Hematopoietic multipotent progenitor cell treated with erythropoietin and hydrocortisone succinate and interleukin-3 and kit ligand, for 6 days (in vitro differentiated cells): ENCODE results near the gene ARHGAP10.

Source experiments
- DNase-seq: peaks from one replicate; pipeline ENCODE4 v3.0.0-alpha.2; 2015

Gene ARHGAP10

DNA sequence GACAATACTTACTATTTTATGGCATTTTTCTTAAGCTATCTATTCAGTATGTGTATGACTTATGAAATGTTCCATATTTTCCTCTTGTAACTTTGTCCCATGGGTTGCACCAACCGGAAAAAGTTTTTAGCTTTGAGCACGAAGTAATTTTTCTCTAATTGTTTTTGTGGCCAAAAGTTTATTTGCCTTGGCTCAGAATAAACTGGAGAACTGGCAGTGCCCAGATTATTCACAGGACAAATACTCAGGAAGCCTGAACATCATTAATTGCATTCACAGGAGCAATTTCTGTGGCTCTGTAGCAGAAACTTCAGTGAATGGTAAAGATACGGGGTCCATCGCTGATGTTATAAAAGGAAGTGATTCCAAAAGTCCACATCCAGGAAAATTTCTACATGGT, 184.5 kb downstream of the ARHGAP10 start:
- DNase-seq: no peak

DNA sequence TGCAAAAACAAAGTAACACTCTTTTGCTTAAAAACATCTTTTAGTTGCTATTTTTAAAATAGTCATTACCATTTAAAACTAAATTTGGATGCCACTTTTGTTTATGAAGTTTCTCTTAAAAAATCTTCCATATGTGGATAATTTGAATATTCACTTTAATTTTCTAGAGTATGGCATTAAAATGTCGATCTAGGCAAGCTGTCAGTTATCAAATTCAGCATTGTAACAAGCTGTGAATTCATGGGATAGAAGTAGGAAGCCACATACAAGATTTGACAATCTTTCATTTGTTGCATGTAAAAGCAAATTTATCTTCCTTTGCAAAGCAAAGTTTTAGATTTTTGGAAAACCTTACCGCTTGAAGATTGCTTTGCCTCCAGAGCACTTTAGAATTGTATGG, 191.5 kb downstream of the ARHGAP10 start:
- no peak for DNase-seq

DNA sequence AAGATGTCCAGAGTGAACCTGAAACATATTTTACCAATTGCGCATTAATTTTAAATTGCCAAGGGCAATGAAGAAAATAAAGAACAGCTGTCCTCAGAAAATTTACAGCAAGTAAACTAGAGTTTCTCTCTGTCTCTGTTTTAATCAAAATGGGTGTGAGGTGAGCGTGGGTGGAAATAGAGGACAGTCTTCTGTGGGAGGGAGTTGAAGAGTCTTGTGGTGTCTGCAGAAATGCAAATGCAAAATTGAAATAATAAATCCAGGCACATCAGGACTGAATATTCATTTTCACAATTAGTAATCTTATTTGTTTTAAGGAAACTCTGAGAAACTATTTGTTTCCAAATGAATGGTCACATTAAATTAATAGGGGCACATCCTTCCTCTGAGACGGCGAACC, 192.0 kb downstream of the ARHGAP10 start:
- no peak for DNase-seq

DNA sequence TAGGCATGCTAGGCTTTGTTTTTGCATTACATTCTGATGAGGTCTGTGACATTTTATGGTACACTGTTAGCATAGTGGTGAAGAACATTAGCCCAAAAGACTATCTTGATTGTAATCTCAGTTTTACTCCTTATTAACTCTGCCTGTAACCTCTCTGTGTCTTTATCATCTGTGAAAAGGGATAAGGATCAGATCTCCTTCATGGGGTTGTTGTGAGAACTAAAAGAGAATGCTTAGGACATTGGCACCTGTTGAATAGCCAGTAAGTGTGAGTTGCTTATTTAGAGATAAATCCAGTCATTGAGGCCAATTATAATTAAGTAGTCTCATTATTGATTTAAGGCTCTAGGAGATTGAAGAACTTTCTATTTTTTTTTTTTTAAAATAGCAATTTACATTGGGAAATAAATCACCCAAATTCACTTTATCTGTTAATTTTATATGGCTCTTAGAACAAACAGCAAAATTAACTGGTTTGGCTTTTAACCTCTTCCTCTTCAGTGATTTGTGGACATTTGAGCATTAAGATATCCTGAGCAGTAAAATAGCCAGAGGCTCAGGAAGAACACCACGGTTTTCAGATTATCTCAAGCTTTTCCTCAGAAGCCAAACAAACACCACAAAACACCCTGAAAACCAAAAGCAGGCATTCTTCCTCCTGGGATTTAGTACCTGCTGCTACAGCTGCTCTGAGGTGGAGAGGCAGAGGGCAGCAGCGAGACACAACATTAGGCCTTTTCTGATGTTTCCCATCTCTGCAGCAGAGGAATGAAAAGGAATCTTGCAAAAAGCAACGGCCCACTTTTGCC, 192.9 kb downstream of the ARHGAP10 start:
- DNase-seq: peak; percentile 11

DNA sequence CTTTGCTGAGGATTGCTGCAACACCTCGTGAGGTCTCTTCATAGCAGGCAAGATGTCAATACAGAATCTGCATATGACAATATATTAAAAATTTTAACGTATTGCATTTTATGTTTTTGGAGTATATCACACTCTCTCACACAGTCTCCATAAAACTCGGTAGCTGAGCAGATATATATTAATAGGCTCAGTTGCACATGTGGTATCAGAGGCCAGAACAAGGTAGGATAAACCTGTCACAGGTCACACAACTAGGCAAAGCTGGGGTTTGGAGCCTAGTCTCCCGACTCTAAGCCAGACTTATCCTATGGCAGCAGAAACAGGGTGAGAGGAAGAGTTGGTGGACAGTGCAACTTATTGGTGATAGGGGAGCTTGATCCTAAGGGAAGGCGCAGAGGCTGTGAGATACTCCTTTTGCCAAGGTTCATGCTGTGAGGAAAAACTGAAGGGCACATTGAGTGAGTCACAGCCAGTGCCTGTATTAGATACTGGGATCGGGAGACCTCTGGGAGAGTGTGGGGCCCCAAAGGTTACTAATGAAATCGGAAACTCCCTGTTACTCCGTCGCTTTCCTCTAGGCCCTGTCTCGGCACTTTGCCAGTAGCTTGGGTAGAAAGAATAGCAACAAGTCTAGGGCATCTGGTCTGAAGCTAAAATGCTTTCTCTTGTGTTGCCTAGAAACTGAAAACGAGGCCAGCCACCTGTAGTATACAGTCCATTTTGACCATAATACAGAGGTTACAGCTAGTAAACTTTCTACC, 195.7 kb downstream of the ARHGAP10 start:
- no peak for DNase-seq

DNA sequence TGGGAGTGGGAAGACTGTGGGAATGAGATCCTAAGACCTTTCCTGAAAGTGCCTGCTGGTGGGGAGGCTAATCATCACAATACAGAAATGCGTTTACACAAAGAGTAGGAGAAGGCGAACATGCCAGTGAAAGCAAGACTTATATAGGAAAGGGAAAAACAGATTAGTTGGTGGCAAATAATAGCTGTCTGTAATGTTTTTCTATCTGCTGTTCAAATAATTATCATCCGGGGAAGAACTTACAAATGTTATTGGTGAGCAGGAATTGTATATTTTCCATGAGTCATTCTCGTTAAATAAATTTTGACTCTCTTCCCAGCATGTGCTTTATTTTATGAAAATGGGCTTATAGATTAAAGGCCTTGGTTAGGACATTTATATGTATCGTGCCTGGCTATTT, 196.5 kb downstream of the ARHGAP10 start:
- no peak for DNase-seq

DNA sequence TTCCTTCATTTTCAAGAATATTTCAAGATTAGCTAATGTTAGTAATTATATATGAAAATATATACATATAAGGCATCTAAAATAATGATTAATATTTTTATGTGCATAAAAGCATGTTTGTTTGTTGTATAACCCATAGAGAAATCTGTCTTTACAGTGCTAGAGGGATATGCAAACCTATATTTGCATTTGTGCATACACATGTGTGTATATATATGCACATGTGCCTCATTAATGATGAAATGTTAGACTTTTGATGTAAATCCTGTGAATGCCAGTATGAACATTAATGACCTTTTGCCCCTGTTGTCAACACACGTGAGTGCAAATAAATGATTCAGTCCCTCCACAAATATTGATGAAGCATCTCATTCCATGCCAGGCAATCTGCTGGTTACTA, 197.9 kb downstream of the ARHGAP10 start:
- no peak for DNase-seq

DNA sequence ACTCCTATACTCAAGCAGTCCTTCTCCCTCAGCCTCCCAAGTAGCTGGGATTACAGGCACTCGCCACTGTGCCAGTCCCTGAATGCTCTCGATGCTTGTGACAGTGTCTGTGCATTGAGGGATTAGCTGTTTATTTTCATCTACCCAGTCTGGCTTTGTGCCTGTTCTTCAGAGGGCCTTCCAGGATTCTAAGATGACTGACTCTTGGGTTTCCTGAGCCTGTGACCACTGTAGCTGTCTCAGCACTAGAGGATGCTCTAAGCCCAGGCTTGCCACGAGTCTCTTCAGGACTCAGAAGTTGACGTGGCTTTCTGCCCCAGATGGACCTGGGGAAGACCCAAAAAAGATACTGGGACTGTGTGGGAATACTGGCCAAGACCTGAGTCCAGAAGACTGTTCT, 201.4 kb downstream of the ARHGAP10 start:
- no peak for DNase-seq

DNA sequence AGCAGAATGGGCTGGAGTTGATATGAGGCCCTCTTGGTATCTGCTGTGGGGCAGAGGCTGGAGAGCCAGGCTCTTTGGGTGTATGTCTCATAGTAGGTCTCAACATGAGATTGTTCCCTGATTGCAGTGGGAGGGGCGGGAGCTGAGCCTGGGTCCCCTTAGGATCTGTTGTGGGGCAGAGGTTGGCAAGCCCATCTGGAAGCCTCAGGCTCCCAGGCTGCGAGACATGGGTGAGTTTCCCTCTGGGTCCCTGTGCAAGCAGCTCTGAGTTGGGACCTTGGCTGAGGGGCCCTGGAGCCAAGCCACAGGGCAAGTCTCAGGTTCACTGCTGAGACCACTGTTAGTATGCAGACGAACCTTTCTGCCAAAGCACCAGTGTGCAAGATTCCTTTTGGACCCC, 201.9 kb downstream of the ARHGAP10 start:
- DNase-seq: no peak

DNA sequence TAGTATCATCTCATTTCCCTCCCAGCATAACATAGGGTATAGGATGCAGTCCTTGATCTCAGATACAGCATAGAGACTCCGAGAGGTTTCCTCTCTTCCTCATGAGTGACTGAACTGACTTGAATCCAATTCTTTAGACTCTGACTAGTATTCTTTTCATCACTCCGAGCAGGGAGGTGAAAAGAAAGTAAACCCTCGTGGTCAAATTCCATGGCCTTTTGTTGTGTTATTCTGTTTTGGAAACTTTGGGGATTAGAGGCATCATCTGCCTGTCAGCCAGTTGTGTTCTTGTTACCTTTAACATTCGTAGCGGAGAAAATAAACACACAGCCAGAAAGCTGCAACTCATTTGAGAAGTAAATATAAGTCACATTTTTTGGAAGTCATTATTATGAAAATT, 206.6 kb downstream of the ARHGAP10 start:
- no peak for DNase-seq

DNA sequence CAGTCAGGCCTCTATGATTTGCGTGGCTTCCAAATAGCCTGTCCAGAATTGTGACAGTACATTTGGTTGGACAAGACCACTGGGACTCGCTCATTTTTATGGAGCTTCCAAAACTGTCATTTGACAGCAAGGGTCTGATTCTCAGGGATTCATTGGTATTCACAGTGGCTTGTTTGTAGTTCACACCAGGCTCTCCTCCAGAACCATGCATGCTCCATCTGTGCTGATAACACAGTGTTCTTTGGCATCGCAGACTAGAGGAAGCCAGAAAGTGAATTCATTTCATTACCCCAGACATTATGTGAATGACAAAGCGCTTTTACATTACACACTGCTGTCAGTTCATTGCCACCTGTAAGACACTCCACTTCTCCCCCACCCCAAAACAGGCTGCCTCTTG, 208.3 kb downstream of the ARHGAP10 start:
- DNase-seq: peak; percentile 22

DNA sequence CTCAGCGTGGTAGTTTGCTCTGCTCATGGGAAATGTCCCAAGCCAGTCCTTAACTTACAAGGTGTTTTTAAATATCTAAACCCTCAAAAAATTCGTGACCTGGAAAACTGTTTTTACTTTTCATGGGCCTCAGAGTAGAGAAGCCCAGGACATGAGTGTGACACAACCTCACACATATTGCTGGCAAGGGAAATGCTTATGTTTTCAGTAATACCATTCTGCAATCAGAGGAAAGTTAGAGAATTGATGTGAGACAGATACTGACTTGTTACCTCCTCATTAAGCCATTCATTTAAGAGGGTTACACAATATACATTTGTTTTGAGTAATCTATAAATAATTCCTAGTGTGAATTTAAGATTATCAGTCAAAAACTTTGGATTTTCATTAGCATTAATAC, 209.5 kb downstream of the ARHGAP10 start:
- no peak for DNase-seq

DNA sequence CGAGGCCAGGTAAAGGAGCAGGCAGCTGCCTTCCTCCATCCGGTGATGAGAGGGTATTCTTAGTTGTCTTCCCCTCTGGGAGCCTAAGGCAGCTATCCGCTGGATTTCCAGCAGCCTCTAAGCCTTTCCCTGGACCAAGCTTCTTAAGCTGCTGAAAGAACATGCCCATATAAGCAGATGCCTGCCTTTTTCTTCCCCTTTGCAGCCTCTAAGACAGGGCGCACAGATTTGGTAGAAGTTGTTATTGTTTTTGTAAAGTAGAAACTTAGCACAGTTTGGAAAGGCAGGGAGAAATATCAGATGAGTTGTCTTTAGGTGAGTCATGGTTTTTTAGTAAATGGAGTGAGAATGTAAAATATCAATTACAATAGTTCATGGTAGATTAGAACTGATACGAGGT, 210.8 kb downstream of the ARHGAP10 start:
- no peak for DNase-seq

DNA sequence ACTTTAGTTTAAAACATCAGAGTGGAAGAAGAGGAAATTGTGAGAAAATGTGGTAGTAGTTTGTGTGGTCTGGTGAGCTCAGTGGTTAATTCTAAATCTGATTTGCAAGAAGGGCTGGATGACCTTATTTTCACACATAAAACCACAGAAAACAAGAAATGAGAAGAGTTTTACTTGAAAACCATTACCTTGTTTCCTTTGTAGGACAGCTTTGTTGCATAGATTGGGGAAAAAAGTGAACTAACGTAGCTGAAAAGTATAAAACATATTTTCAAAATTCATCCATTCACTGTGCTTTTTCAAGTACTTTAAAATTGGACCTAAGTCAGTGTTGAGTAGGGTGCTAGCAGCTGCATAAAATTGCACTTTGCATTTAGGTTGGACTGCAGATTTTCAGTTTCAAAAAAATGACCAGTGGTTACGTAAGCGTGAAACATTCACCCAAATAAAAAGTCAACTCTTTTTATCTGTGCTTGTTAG, 211.3 kb downstream of the ARHGAP10 start:
- DNase-seq: peak; percentile 18

DNA sequence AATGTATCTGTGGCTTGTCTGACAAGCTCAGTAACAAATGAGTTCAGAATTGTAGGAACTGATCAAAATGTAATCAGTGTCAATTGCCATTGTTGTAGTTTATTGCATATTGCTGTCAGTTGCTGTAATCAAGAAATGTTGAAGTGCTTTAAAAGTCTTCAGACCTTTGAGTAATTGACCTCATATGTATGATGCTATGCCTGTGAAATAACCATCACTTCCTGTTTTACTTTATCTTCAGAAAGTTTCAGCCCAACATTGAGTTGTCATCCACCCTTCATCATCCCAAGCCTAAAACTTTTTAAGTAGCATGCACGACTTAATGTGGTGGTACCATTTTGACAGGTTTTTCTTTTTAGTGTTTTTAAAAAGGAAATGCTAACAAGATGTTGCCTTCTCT, 212.4 kb downstream of the ARHGAP10 start:
- peak; percentile 29 for DNase-seq

DNA sequence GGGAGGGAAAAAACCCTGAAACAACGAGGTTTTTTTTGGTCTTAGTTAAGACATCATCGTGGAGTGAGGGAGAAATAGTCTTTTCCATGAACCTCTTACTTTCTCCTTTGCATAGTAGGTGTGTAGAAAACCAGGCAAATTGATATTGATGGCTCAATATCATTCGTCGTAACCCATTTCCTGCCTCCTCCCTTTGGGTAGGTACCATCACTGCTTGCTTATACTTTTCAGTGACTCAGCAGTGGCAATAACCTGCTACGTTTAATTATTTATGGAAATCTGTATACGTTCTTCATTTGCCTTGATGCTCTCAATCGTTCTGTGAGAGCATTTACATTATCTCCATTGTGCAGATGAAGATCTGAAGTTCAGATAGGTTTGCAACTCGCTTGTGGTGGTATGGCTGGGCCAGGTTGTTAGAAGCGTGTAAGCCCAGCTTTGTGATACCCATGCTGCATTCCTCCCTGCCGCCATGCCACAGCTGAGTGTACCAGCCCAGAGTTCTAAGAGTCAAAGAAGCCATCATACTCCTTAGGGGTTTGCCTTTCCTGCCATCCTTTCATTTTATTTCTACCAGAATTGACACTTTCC, 212.9 kb downstream of the ARHGAP10 start:
- DNase-seq: peak; percentile 9

DNA sequence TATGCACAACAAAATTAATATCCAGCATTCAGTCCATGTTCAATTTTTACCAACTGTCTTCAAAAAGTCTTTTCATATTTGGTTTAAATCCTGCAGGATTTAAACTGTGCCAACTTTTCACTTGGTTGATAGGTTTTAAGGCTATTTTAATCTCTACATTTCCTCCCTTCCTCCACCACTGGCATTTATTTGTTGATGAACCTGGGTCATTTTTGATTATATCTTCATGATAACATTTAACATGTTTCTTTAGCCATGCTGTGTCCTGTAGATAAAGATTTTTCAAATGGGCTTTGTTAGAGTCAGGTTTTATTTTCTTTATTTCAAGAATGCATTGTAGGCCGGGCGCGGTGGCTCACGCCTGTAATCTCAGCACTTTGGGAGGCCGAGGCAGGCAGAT, 216.4 kb downstream of the ARHGAP10 start:
- no peak for DNase-seq

DNA sequence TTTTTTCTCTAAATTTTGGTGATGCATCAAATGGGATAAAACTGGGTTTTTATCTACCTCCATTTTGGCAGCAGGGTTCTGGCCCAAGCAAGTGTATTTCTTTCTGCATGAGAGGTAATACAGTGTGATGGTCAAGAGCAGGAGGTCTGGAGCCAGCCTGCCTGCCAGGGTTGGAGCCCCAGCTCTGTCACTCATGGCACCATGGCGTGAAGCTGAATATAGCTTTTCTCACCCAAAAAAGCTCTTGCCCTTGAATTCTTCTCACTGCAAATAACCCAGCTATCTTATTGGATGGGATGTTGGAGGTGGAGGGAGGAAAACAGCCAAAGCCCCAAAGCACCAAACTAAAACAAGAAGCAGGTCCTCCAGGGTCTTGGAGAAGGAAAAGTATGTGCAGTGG, 218.4 kb downstream of the ARHGAP10 start:
- no peak for DNase-seq

DNA sequence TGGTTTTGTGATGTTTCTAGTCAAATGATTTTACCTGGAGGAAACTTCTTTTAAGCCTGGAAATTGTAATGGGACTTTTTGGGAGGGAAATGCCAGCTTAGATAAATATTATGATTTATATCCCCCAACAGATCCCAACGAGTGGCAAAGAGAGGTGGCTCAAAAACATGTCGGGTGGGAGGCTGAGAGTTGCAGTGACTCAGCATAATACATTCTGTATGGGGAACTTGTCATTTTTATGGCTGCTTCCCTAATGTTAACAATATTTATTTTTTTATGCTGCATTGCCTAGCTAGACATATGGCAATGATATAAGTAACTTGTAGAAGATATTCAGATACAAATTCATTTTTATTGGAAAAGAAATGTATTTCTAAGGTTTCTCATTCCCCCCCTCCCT, 219.0 kb downstream of the ARHGAP10 start:
- peak; percentile 32 for DNase-seq

DNA sequence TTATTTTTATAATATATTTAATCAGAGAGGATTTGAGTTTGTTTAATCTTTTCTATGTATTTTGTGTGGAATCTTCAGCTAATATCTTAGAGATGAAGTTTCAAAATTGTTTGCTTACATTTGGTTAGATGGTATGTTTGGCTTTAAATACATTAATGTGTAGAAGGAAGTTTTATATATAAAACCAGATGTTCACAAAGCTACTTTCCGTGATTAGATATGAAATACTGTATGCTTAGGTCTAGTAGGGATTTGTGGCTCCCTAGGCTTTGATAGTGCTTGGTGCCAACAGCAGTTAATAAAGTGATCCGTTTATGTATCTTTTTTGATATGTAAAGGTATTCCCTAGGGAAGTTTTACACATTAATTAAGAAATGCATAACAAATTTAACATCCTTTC, 223.0 kb downstream of the ARHGAP10 start:
- no peak for DNase-seq

DNA sequence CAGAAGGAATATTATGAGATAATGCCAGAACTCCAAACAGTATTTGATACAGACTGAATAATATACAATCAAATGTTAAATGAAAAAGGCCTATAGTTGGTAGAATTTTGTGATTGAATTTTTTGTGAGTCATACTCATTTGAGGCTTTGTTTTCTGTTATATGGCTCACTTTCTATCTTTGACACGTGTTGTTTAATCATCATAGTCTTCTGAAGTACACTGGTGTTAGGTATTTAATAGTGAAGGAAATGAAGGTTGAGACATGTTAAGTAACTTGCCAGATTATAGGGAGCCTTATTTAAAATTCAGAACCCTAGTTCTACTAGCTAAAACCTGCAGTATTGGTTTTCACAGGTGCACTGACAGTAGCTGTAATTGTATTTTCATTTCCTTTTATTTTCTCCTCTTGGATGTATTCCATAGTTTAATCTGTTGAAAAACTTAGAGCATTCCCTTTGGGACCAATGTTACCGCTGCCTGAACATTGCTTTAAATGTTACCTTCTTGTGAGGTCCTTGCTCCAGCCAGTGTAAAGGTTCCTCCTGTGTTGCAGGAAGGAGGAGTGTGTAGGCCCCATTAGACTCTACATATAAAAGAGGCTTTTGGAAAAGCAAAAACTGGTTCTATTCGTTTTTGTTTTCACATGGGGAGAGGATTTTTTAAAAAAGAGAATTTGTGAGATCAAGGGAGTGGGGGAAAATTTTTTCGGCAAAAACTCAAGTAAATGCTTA, 224.1 kb downstream of the ARHGAP10 start:
- DNase-seq: no peak

DNA sequence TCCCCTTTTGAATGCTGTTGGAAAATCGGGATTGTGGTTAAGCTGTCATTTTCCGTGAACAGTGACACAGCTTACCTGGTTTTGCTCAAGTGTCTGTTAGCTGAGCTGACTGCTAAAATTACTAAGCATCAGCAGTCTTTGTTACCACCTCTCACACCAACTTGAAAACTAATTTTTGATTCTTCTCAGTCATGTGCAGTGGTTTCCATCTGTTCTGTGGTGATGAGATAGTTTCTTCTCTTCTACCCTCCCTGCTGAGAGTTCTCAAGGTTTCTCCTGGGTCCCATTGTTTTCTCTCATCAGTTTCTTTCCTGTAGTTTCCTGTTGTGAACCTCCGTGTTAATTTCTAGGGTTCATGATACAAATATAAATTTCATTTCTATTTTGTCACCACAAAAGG, 225.6 kb downstream of the ARHGAP10 start:
- no peak for DNase-seq

DNA sequence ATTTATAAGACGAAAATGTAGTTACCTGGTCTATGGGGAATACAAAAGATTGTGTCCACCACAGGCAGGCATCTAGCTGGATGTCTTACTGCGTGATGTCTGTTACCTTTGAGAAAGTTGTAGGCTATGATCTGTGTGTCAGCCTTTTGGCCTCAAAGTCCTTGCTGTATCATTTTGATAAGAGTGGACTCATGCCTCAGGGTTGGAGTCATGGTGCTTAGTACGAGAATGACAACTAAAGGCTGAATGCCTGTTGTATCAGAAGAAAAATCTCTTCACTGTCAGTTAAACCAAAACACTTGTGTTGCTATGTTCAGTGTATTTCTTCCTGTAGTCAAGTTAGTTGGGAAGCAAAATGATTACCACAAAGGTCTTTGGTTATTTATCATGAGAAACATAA, 226.2 kb downstream of the ARHGAP10 start:
- DNase-seq: no peak
